Right lobe of liver (tissue), 6 donors: ENCODE measurements around the gene GSTCD. TPM values are rescaled to one million over a fixed set of nuclear protein-coding genes. Genes with fewer than 3 reads are reported as not detected.

ENCODE experiments used
- ATAC-seq, 4 donors: fragments of 200-7000 bp; cut with Tn5 transposase; one replicate each; pipeline ENCODE4 v1.9.1; 2020; ENCODE audit warnings: mild to moderate bottlenecking in 4 of 4, moderate library complexity in 4 of 4
- DNase-seq, 3 donors: peaks; one replicate each; pipeline ENCODE4 v3.0.0-alpha.2; 2020
- H3K27ac ChIP-seq, 3 donors: fragments of 200-600 bp; one replicate each; pipeline ENCODE4 v1.8.0; 2022
- H3K27me3 ChIP-seq, 2 donors: fragments of 200-600 bp; one replicate each; pipeline ENCODE4 v1.8.0; 2022
- H3K36me3 ChIP-seq, 4 donors: fragments of 200-600 bp; sonication (generic) in 1 of 4; one replicate each; pipeline versions ENCODE4 v1.5.1 to v1.8.0; 2017 to 2022; ENCODE audit warnings: control low read depth in 1 of 4
- H3K4me1 ChIP-seq, 4 donors: fragments of 200-600 bp; sonication (generic) in 1 of 4; one replicate each; pipeline versions ENCODE4 v1.5.1 to v1.8.0; 2017 to 2022; ENCODE audit warnings: control low read depth in 1 of 4
- H3K4me3 ChIP-seq, 3 donors: fragments of 200-600 bp; one replicate each; pipeline ENCODE4 v1.8.0; 2022
- H3K9me3 ChIP-seq, 4 donors: fragments of 200-600 bp; sonication (generic) in 1 of 4; one replicate each; pipeline versions ENCODE4 v1.5.1 to v1.8.0; 2017 to 2022; ENCODE audit warnings: control low read depth in 1 of 4
- POLR2A ChIP-seq: fragments of 450-650 bp; IDR thresholded peaks from one replicate; pipeline ENCODE4 v1.6.1; 2017; ENCODE audit warnings: antibody characterized with exemption, mild to moderate bottlenecking
- WGBS: methylation state at CpG from one replicate; pipeline ENCODE4 v1.1.6; 2018; ENCODE audit warnings: low coverage, low lambda C conversion rate; ENCODE audit not compliant: insufficient coverage; ENCODE audit errors: missing lambda C conversion rate; 5-methylcytosine and 5-hydroxymethylcytosine counted together
- intact Hi-C, 2 donors: fragments of 100-400 bp; cut with DNase I; formaldehyde crosslinking; loops; one replicate each; pipeline versions ENCODE4 v1.11.2 to v1.14.1; 2022
- total RNA-seq, 6 experiments: library from RNA; depleted of rRNA in 2 of 6; stranded (reverse); fragments of >200 nt in 2 of 6; fragmentation: NEBNext Ultra II Directional in 3 of 6; extraction: Animal tissue kit (Norgen Biotek cat#: 25700) in 3 of 6; gene quantifications; one replicate each; pipeline versions ENCODE4 v1.1.0 to v1.2.4, GENCODE V29; 2016 to 2023
- TF ChIP-seq, protein P1 (sequence below), 4 donors: fragments of 200-600 bp in 3 of 4; fragments of 450-650 bp in 1 of 4; IDR thresholded peaks; one replicate each; pipeline versions ENCODE4 v1.5.1 to v1.8.0; 2016 to 2022; ENCODE audit warnings: antibody characterized with exemption in 4 of 4, mild to moderate bottlenecking in 2 of 4
- donor health status: DM: no; HTN: yes; CAD: no.
- donor health status: DM: no; HTN: no; CAD: no.
- donor health status: DM: no; HTN: no; CAD: no.
- donor health status: DM: no; HTN: yes; CAD: no.
- donor health status: DM: no; HTN: yes; CAD: no.

Gene GSTCD
- total RNA-seq, 6 experiments from 2014 or later = 2.6 to 11.0 (median 3.6) TPM

DNA sequence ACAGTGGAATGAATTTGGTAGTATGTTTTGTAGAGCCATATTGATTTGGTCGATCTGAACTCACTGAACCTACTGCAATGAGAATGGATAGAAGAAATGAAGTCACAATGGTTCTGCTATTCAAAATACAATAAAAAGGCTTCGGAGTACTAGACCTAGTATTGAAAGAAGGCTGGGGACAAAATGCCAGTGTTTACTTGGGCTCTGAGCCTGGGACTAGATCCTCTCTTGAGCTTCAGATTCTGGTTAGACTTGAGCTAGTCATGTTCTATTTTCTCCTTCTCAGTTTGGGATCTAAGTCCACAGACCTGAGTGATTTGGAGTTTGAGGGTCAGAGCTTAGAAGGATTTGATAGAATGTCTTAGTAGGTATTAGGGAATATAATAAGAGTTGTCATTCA lies 10.0 kb upstream of the GSTCD start:
- Histone ChIP-seq H3K4me1 (no peaks in the 10 kb centered on the region), H3K27ac (no peak overlapping the region), H3K36me3 (peaks cover 0 to 17% (median 4%) of the 10 kb centered on the region in 4 donors), H3K27me3 (no peaks in the 10 kb centered on the region), H3K9me3 (no peaks in the 10 kb centered on the region), H3K4me3 (no peak overlapping the region)
- peak; percentile 57 to 85 (median 60) for ATAC-seq
- WGBS = 46% methylated on average over 2 of the region's 2 CpGs
- no peak for TF ChIP-seq POLR2A
- TF ChIP-seq, protein P1, sequence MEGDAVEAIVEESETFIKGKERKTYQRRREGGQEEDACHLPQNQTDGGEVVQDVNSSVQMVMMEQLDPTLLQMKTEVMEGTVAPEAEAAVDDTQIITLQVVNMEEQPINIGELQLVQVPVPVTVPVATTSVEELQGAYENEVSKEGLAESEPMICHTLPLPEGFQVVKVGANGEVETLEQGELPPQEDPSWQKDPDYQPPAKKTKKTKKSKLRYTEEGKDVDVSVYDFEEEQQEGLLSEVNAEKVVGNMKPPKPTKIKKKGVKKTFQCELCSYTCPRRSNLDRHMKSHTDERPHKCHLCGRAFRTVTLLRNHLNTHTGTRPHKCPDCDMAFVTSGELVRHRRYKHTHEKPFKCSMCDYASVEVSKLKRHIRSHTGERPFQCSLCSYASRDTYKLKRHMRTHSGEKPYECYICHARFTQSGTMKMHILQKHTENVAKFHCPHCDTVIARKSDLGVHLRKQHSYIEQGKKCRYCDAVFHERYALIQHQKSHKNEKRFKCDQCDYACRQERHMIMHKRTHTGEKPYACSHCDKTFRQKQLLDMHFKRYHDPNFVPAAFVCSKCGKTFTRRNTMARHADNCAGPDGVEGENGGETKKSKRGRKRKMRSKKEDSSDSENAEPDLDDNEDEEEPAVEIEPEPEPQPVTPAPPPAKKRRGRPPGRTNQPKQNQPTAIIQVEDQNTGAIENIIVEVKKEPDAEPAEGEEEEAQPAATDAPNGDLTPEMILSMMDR (IDR thresholded peaks at IDR 0.05) = no peak
- DNase-seq = no peak
- intact Hi-C loops = no loop called here

DNA sequence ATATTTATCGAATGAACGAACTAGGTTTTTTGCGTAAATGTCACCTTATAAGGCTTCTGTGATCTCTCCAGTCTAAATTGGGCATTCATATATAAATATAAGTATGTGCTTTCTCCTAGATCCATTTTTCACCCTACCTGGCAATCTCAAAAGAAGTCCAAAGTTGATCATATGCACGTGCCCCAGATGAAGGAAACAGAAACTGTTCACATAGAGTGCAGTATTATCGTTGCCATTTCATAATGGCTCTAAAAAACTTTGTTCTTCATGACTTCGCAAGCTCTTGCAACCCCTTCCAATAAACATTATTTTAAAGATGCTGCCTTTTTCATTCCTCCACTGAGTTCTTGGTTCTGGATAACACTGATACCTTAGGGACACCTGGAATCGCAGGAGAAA lies 803 bp upstream of the GSTCD start:
- no peak for TF ChIP-seq POLR2A
- TF ChIP-seq, protein P1 (IDR thresholded peaks at IDR 0.05) = no peak
- Histone ChIP-seq H3K9me3 (no peaks in the 10 kb centered on the region), H3K36me3 (no peaks in the 10 kb centered on the region), H3K4me1 (peaks cover 0 to 31% (median 0%) of the 10 kb centered on the region in 4 donors), H3K27me3 (no peaks in the 10 kb centered on the region), H3K27ac (peak overlapping the region; percentile 82 to 87 (median 84)), H3K4me3 (peak overlapping the region; percentile 77 to 81 (median 77))
- WGBS = 26% methylated on average over 7 of the region's 7 CpGs
- intact Hi-C loops = no loop called here
- no peak for DNase-seq
- peak in 3 of 4 donors; percentile 7 to 16 (median 9) for ATAC-seq

DNA sequence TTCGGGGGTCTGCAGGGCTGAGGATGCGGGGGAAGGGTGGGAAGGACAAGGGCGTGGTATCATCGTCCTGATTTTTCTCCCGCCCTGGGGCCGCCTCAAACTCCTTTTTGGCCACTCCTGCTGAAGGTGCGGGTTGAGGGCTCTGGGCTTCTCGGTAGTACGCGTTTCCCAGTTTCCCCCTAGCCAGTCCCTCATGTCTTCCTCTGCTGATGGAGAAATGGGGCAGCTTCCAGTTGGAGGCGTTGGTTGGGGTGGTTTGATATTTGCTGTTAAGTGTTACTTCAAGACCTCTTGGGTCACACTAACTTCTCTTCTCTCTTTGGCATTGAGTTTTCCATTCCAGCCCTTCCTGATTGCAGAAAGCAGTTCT lies 482 bp downstream of the GSTCD start:
- Histone ChIP-seq H3K9me3 (no peaks in the 10 kb centered on the region), H3K4me3 (peak overlapping the region; percentile 77 to 81 (median 77)), H3K27me3 (no peaks in the 10 kb centered on the region), H3K36me3 (no peaks in the 10 kb centered on the region), H3K27ac (peak overlapping the region; percentile 82 to 87 (median 84)), H3K4me1 (peaks cover 0 to 33% (median 0%) of the 10 kb centered on the region in 4 donors)
- ATAC-seq = peak; percentile 8 to 22 (median 14)
- intact Hi-C loops = no loop called here
- DNase-seq = no peak
- 0% methylated on average over 2 of the region's 11 CpGs for WGBS
- TF ChIP-seq POLR2A = no peak
- TF ChIP-seq, protein P1 (IDR thresholded peaks at IDR 0.05) = no peak

DNA sequence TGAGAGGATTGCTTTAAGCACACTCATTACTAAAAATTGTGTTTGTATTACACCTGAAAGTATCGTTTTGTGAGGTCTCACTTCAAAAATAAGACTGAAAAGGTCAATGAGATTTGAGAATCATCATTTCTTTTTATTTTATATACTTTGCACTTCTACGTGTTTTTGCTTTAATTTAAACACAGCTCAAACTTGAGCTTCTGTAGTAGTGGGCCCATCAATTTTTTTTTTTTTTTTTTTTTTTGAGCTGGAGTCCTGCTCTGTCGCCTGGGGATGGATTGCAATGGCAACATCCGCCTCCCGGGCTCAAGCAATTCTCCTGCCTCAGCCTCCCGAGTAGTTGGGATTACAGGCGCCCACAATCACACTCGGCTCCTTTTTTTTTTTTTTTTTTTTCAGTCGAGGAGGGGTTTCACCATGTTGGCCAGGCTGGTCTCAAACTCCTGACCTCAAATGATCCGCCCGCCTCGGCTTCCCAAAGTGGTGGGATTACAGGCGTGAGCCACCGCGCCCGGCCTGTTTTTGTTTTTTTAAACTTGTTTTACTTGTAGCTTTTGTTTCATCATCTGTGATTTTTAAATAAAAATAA lies 1.5 kb downstream of the GSTCD start:
- no peaks in the 10 kb centered on the region for H3K9me3 ChIP-seq
- intact Hi-C loops = no loop called here
- no peak for ATAC-seq
- TF ChIP-seq, protein P1 (IDR thresholded peaks at IDR 0.05) = no peak
- TF ChIP-seq POLR2A = no peak
- H3K27ac ChIP-seq = no peak overlapping the region
- 75% methylated on average over 16 of the region's 16 CpGs for WGBS
- DNase-seq = no peak
- no peak overlapping the region for H3K4me3 ChIP-seq
- H3K4me1 ChIP-seq = peaks cover 0 to 33% (median 0%) of the 10 kb centered on the region in 4 donors
- no peaks in the 10 kb centered on the region for H3K36me3 ChIP-seq
- no peaks in the 10 kb centered on the region for H3K27me3 ChIP-seq
